ENCODE data around the gene PEPD. TPM values are rescaled to one million over a fixed set of nuclear protein-coding genes. Genes with fewer than 3 reads are reported as not detected.

The PEPD gene
- total RNA-seq, 1 experiment from 2014 or later: 40.5 TPM

- CTCF ChIA-PET: no interaction called here
- Histone ChIP-seq H3K4me1 (ENCODE audit: control insufficient read depth in 1 of 2, insufficient read depth in 2 of 2, low read length in 2 of 2) (no peaks in the 10 kb centered on the region; a peak in 1 of 4 replicates), H3K36me3 (ENCODE audit: control insufficient read depth in 1 of 2, insufficient read depth in 2 of 2, low read length in 2 of 2) (no peaks in the 10 kb centered on the region), H3K9ac (ENCODE audit: low read length) (no peak overlapping the region), H3K79me2 (ENCODE audit: insufficient read depth, low read length) (no peaks in the 10 kb centered on the region), H3K27me3 (ENCODE audit: insufficient read depth, low read length) (no peaks in the 10 kb centered on the region), H3K9me3 (ENCODE audit: control insufficient read depth in 1 of 2, insufficient read depth in 1 of 2, low read depth in 1 of 2, low read length in 2 of 2) (no peaks in the 10 kb centered on the region), H3K27ac (ENCODE audit: low read depth, low read length) (no peak overlapping the region), H2AFZ (ENCODE audit: low read depth, low read length, poor library complexity, severe bottlenecking) (no peak overlapping the region), H4K20me1 (ENCODE audit: insufficient read depth) (no peaks in the 10 kb centered on the region), H3K9me2 (ENCODE audit: insufficient read depth) (no peaks in the 10 kb centered on the region), H3K4me2 (ENCODE audit: low read length) (no peak overlapping the region), H3K4me3 (replicated peaks in 1 of 2; ENCODE audit: low read depth in 1 of 2, low read length in 2 of 2) (no peak overlapping the region)
- no peak for ATAC-seq
- TF ChIP-seq SRF (IDR thresholded peaks at IDR 0.05; ENCODE audit: low read depth) (no peak), TCF7L2 (IDR thresholded peaks at IDR 0.05; ENCODE audit: borderline replicate concordance, extremely low read depth, insufficient read depth, insufficient read length) (no peak), ZFX (IDR thresholded peaks at IDR 0.05) (no peak), SP1 (IDR thresholded peaks at IDR 0.05; ENCODE audit: low read depth) (no peak), POLR2A (IDR thresholded peaks at IDR 0.05; ENCODE audit: borderline replicate concordance, extremely low read depth, insufficient read depth, insufficient read length) (no peak), SIN3A (IDR thresholded peaks at IDR 0.05; ENCODE audit: low read depth) (no peak), MAX (IDR thresholded peaks at IDR 0.05) (no peak), POLR2AphosphoS5 (IDR thresholded peaks at IDR 0.05; ENCODE audit: low read depth, low read length) (no peak), EZH2 (IDR thresholded peaks at IDR 0.05) (no peak), ELF1 (IDR thresholded peaks at IDR 0.05; ENCODE audit: borderline replicate concordance, low read depth) (no peak), CBX3 (IDR thresholded peaks at IDR 0.05; ENCODE audit: low read depth) (no peak), ZNF274 (IDR thresholded peaks at IDR 0.05; ENCODE audit: low read depth, low read length) (no peak), JUND (IDR thresholded peaks at IDR 0.05) (no peak)
- no peak for DNase-seq (ENCODE audit: low read depth, low spot score)
- no TSS peak for BruUV-seq (replicated peaks)
- POLR2A ChIA-PET: interaction anchor here (0.7 kb wide), 1 partner anchor 11 kb away, joined by 5 read pairs; the partner anchor contains the start of gene CEBPG
- intact Hi-C loops (cut with micrococcal nuclease): no loop called here
- RAD21 ChIA-PET (ENCODE audit: low non-redundant PET in 1 of 2, low total read pairs in 2 of 2, uncharacterized antibody in 2 of 2, unreplicated experiment in 2 of 2): no interaction called here
Measured at GRCh38 chr19:33362508-33363228, 158.9 kb downstream of the PEPD start.

Measured in HCT116 (cell line).